ENCODE measurements around the gene ITGB7. TPM values are rescaled to one million over a fixed set of nuclear protein-coding genes. Genes with fewer than 3 reads are reported as not detected.

The ITGB7 gene
- total and polyA plus RNA-seq, 5 donors from 2014 or later, result 279 to 382 (median 324) TPM

DNA sequence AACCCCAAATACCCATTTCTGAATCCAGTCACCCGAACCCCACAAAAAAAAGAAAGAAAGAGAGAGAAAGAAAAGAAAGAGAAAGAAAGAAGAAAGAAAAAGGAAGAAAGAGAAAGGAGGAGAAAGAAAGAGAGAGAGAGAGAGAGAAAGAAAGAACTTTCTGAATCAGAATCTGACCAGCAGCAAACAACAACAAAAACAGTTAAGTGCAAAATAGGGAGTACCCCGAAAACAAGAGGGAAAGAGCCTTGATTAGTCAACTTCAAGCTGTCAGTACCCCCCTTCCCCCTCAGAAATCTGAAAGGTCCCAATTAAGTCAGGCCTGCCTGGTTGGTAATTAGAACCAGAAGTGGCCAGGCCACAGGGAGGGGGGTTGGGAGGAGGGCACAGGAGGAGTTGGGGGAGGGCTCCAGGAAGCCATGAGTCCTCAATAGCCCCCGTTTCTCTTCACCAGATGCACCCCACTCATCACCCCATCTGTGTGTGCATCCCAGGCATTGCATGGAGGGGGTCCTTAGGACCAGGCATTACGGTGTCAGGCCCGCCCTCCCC, 15.2 kb upstream of the ITGB7 start:
- Histone ChIP-seq H3K36me3 (ENCODE audit: control insufficient read depth, insufficient read depth, low read length) (no peaks in the 10 kb centered on the region), H3K4me1 (ENCODE audit: control insufficient read depth, insufficient read depth, low read length, poor library complexity, severe bottlenecking) (peaks cover 58% of the 10 kb centered on the region), H3K27me3 (ENCODE audit: control insufficient read depth, insufficient read depth, low read length) (no peaks in the 10 kb centered on the region), H3K27ac (ENCODE audit: insufficient read depth, low read length, poor library complexity, severe bottlenecking) (peak overlapping the region; percentile 93), H3K9me3 (ENCODE audit: control insufficient read depth in 2 of 2, low read length in 2 of 2) (no peaks in the 10 kb centered on the region), H3K4me3 (ENCODE audit: low read depth, low read length) (peak overlapping the region; percentile 57)
- Mint-ChIP-seq H3K9me3 (no peaks in the 10 kb centered on the region), H3K4me1 (peaks cover 10 to 78% (median 53%) of the 10 kb centered on the region in 4 donors), H3K27me3 (no peaks in the 10 kb centered on the region), H3K36me3 (peaks cover 4% of the 10 kb centered on the region), H3K27ac (peak overlapping the region; percentile 72 to 95 (median 92)), H3K4me3 (peak overlapping the region; percentile 83 to 87 (median 84))
- DNase-seq (peak in 1 of 3 donors; percentile 46), ATAC-seq (ENCODE audit: low read depth in 2 of 2) (no peak)

DNA sequence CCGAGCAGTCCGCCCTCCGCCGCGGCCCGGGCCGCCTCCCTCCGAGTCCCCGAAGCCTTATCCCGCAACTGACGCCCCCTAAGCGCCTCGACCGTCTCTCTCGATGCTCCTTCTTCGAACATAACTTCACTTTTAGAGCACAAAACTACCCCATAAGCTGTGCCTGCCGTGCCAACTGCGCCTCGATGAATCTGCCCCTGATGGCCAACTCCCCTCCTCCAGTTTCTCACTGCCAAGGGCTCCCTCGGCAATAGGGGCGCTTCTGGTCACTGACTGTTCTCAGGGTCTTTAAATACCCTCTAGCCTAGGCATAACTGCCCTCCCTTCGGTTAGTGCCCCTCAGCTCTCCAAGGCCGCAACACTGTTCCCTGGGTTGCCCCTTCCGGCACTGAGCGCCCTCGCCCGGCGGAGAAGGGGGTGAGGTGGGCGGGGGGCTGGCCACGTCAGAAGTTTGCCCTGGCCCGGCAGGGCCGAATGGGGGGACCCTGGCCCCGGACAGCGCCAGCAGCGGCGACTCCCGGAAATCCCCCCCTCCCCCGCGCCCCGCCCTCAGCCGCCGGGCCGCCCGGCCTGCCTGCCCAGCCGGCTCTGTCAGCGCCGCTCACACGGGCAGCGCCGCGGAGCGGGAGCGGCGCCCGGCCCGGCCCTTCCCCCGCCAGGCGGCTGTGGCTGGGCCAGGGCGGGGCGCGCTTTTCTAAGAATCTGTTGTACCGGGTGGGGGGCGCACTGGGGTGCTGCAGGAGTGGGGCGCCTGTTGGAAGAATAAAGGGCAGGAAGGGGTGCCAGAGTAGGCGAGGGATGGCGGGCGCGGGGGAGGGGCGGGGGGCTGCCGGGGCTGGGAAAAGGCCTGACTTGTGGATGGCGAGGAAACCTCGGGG, 14.4 kb upstream of the ITGB7 start:
- Mint-ChIP-seq H3K4me3 (peak overlapping the region; percentile 89 to 99 (median 96)), H3K27me3 (no peaks in the 10 kb centered on the region), H3K4me1 (peaks cover 10 to 81% (median 56%) of the 10 kb centered on the region in 4 donors), H3K36me3 (no peaks in the 10 kb centered on the region), H3K27ac (peak overlapping the region; percentile 87 to 92 (median 92)), H3K9me3 (no peaks in the 10 kb centered on the region)
- peak in 1 of 2 donors; percentile 23 for ATAC-seq (ENCODE audit: low read depth in 2 of 2)
- Histone ChIP-seq H3K27ac (ENCODE audit: insufficient read depth, low read length, poor library complexity, severe bottlenecking) (peak overlapping the region; percentile 93), H3K4me3 (ENCODE audit: low read depth, low read length) (peak overlapping the region; percentile 72), H3K4me1 (ENCODE audit: control insufficient read depth, insufficient read depth, low read length, poor library complexity, severe bottlenecking) (peaks cover 66% of the 10 kb centered on the region), H3K36me3 (ENCODE audit: control insufficient read depth, insufficient read depth, low read length) (no peaks in the 10 kb centered on the region), H3K27me3 (ENCODE audit: control insufficient read depth, insufficient read depth, low read length) (no peaks in the 10 kb centered on the region), H3K9me3 (ENCODE audit: control insufficient read depth in 2 of 2, low read length in 2 of 2) (no peaks in the 10 kb centered on the region)
- peak; percentile 53 to 73 (median 55) for DNase-seq

DNA sequence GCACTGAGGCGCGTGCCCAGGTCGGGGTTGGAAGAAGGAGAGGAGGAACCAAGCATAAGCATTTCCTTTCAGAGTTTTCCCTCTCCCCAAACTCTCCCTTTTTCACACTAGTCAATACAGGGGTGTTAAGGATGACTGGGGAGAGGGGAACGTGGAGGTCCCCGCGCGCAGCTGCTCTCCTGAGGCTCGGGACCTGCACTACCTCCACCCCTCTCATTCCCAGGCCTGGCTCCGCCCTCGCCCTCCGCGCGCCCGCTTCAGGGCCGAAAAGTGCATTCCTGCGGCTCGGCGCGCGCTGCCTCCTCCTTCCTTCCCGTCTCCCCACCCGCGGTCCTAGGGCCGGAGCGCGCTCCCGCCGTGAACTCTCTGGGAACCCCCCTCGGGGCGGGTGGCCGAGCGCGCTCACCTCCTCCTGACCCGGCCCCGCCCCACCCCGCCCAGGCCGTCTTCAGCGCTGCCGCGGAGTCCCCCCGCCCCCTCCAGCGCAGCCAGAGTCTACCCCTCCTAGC, 13.7 kb upstream of the ITGB7 start:
- DNase-seq (peak; percentile 55 to 88 (median 73)), ATAC-seq (ENCODE audit: low read depth in 2 of 2) (peak; percentile 62 to 63)
- peaks cover 71% of the 10 kb centered on the region for H3K4me1 ChIP-seq (ENCODE audit: control insufficient read depth, insufficient read depth, low read length, poor library complexity, severe bottlenecking)
- no peaks in the 10 kb centered on the region for H3K27me3 ChIP-seq (ENCODE audit: control insufficient read depth, insufficient read depth, low read length)
- no peaks in the 10 kb centered on the region for H3K9me3 ChIP-seq (ENCODE audit: control insufficient read depth in 2 of 2, low read length in 2 of 2)
- H3K36me3 ChIP-seq (ENCODE audit: control insufficient read depth, insufficient read depth, low read length), result peaks cover 3% of the 10 kb centered on the region
- Mint-ChIP-seq H3K9me3 (no peaks in the 10 kb centered on the region), H3K27ac (peak overlapping the region; percentile 87 to 95 (median 92)), H3K36me3 (no peaks in the 10 kb centered on the region), H3K27me3 (no peaks in the 10 kb centered on the region), H3K4me3 (peak overlapping the region; percentile 89 to 99 (median 96)), H3K4me1 (peaks cover 15 to 85% (median 57%) of the 10 kb centered on the region in 4 donors)
- H3K27ac ChIP-seq (ENCODE audit: insufficient read depth, low read length, poor library complexity, severe bottlenecking), result peak overlapping the region; percentile 93
- H3K4me3 ChIP-seq (ENCODE audit: low read depth, low read length), result peak overlapping the region; percentile 92

DNA sequence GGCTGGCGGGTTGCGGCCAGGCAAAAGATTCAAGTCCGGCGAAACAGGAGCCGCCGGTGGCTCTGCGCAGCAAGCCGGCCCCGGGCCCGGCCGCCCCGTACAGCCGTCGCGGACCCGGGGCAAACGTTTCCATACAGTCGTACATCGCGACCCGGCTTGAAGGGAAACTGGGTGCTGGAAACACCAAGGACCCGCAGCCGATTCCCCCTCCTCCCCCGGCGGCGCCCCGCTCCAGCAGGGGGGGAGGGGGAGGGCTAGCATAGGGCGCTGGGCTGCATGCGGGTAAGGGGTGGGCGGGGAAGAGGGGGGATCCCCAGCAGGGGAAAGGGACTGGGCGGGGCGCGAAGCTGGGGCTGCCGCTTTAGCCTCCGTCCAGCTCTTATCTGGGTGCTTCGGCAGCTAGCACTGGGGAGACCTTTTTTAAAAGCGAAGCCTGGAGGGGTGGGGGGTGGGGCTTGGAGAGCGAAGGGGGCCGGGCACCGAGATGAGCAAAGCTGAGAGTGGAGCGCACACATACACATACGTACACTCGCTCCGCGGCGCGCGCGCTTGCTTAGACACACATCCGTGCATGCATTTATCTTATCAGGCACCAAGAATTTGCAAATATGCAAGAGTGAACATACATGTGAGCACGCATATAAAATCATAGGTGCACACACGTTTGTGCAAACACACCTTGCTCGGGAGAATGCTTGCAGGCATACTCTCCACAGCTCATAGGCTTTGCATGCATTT, 13.1 kb upstream of the ITGB7 start:
- H3K4me3 Mint-ChIP-seq, result peak overlapping the region; percentile 96 to 99 (median 96)
- peak overlapping the region; percentile 93 to 95 (median 93) for H3K27ac Mint-ChIP-seq
- Histone ChIP-seq H3K9me3 (ENCODE audit: control insufficient read depth in 2 of 2, low read length in 2 of 2) (no peaks in the 10 kb centered on the region), H3K36me3 (ENCODE audit: control insufficient read depth, insufficient read depth, low read length) (peaks cover 5% of the 10 kb centered on the region), H3K27me3 (ENCODE audit: control insufficient read depth, insufficient read depth, low read length) (no peaks in the 10 kb centered on the region), H3K27ac (ENCODE audit: insufficient read depth, low read length, poor library complexity, severe bottlenecking) (peak overlapping the region; percentile 93), H3K4me1 (ENCODE audit: control insufficient read depth, insufficient read depth, low read length, poor library complexity, severe bottlenecking) (peaks cover 71% of the 10 kb centered on the region), H3K4me3 (ENCODE audit: low read depth, low read length) (peak overlapping the region; percentile 92)
- DNase-seq, result peak; percentile 61 to 96 (median 82)
- no peaks in the 10 kb centered on the region for H3K9me3 Mint-ChIP-seq
- no peaks in the 10 kb centered on the region for H3K36me3 Mint-ChIP-seq
- H3K4me1 Mint-ChIP-seq, result peaks cover 18 to 84% (median 54%) of the 10 kb centered on the region in 4 donors
- H3K27me3 Mint-ChIP-seq, result no peaks in the 10 kb centered on the region
- peak; percentile 74 to 77 for ATAC-seq (ENCODE audit: low read depth in 2 of 2)

DNA sequence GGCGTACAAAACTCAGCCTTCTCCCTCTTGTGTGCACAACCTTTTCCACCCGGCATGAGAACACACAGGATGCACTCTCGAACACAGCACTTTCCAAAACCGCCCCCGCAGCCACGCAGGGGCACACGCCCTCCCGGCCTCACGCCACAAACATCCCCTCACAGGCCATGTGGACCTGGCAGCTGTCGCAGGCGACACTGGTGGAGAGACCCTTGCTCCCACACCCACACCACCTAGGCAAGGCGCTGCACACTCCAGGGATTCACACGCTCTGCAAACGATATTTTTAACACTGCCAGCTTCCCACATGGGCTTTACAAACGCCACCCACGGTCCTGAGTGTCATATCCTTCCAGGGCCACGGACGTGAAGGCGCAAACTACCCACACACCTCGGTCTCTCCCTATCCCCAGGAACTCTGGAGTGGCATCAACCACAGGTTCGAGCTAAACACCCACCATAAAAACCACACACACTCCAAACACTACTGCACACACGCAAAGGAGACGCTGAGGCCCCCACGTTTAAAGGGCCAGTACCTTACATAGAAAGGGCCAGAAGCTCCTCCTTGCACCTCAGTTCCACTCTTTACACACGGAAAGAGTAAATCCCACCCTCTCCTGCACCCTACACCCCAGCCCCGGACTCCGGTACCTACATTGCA, 12.4 kb upstream of the ITGB7 start:
- Mint-ChIP-seq H3K9me3 (no peaks in the 10 kb centered on the region), H3K4me3 (peak overlapping the region; percentile 96 to 99 (median 96)), H3K27ac (peak overlapping the region; percentile 85 to 93 (median 93)), H3K36me3 (no peaks in the 10 kb centered on the region), H3K27me3 (no peaks in the 10 kb centered on the region), H3K4me1 (peaks cover 18 to 80% (median 50%) of the 10 kb centered on the region in 4 donors)
- DNase-seq (peak in 2 of 3 donors; percentile 44 to 75), ATAC-seq (ENCODE audit: low read depth in 2 of 2) (peak in 1 of 2 donors; percentile 7)
- Histone ChIP-seq H3K4me3 (ENCODE audit: low read depth, low read length) (peak overlapping the region; percentile 89), H3K36me3 (ENCODE audit: control insufficient read depth, insufficient read depth, low read length) (peaks cover 12% of the 10 kb centered on the region), H3K4me1 (ENCODE audit: control insufficient read depth, insufficient read depth, low read length, poor library complexity, severe bottlenecking) (peaks cover 65% of the 10 kb centered on the region), H3K27me3 (ENCODE audit: control insufficient read depth, insufficient read depth, low read length) (no peaks in the 10 kb centered on the region), H3K27ac (ENCODE audit: insufficient read depth, low read length, poor library complexity, severe bottlenecking) (peak overlapping the region; percentile 93), H3K9me3 (ENCODE audit: control insufficient read depth in 2 of 2, low read length in 2 of 2) (no peaks in the 10 kb centered on the region)

DNA sequence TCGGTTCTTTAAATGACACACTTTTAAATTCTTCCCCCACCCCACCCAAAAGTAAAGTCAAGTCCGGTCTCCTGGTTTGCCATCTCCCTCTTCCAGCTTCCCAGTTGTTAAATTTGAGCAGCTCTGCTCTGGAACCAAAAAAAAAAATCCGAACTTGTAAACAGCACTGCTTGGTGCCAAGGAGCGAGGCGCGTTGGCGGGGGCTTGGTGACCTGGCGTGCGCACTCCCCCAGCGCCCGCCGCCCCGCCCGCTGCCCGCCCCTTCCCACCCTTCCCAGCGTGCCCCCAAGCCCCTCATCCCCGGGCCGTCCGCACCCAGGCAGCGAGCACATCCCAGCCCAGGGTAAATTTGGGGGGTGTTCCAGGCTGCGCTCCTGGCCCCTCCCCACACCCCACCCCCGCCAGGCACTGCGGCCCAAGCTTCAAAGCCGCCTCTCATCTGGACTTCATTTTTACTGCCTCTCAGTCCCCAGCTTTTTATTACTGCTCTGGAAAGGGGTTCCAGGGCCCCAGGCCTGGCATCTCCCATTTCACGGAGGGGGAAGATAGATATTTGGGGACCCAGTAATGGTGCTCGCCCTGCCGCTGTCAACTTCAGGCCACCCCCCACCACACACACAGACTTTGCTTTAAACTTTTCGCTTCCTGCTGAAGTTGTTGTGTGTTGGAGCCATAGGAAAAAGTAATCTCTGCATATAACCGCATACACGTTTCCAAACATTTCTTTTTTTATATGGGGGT, 11.7 kb upstream of the ITGB7 start:
- Mint-ChIP-seq H3K27me3 (no peaks in the 10 kb centered on the region), H3K9me3 (no peaks in the 10 kb centered on the region), H3K4me1 (peaks cover 14 to 76% (median 45%) of the 10 kb centered on the region in 4 donors), H3K4me3 (peak overlapping the region; percentile 96 to 99 (median 96)), H3K27ac (peak overlapping the region; percentile 87 to 93 (median 93)), H3K36me3 (peaks cover 5% of the 10 kb centered on the region)
- DNase-seq, result no peak
- ATAC-seq (ENCODE audit: low read depth in 2 of 2), result no peak
- H3K27ac ChIP-seq (ENCODE audit: insufficient read depth, low read length, poor library complexity, severe bottlenecking), result peak overlapping the region; percentile 93
- H3K27me3 ChIP-seq (ENCODE audit: control insufficient read depth, insufficient read depth, low read length), result no peaks in the 10 kb centered on the region
- peak overlapping the region; percentile 89 for H3K4me3 ChIP-seq (ENCODE audit: low read depth, low read length)
- peaks cover 19% of the 10 kb centered on the region for H3K36me3 ChIP-seq (ENCODE audit: control insufficient read depth, insufficient read depth, low read length)
- peaks cover 58% of the 10 kb centered on the region for H3K4me1 ChIP-seq (ENCODE audit: control insufficient read depth, insufficient read depth, low read length, poor library complexity, severe bottlenecking)
- H3K9me3 ChIP-seq (ENCODE audit: control insufficient read depth in 2 of 2, low read length in 2 of 2), result no peaks in the 10 kb centered on the region

Measured in CD4-positive, CD25-positive, alpha-beta regulatory T cell (primary cell).